MCF 10A (cell line): ENCODE measurements around the gene UGT3A1. TPM values are rescaled to one million over a fixed set of nuclear protein-coding genes. Genes with fewer than 3 reads are reported as not detected.
A peak's percentile ranks its signal among the peaks of the same experiment; 100 is the strongest.

Experiments
- BruUV-seq: library from RNA; stranded (reverse); fragments of 400-500 nt; replicated peaks from 2 replicates; lab custom pipeline; 2021; lab: Mats Ljungman, UMichigan
- CTCF ChIA-PET: fragments of 300-600 bp; sonication (Branson Sonifier 250); formaldehyde crosslinking; extraction: SDS; loops from one replicate; lab custom pipeline; 2021; ENCODE audit warnings: antibody characterized with exemption, inconsistent platforms; lab: Yijun Ruan, JAX
- POLR2A ChIA-PET: fragments of 300-600, 350-650 bp; sonication (Branson Sonifier 250); formaldehyde crosslinking; extraction: SDS; loops from one replicate; lab custom pipeline; 2020; ENCODE audit warnings: antibody characterized with exemption, inconsistent platforms; lab: Yijun Ruan, JAX
- DNase-seq: peaks from one replicate; pipeline ENCODE4 v3.0.0-alpha.2; 2018; ENCODE audit not compliant: unreplicated experiment
- H3K27ac Mint-ChIP-seq: one replicate; pipeline ENCODE4 v1.8.0; 2022; ENCODE audit warnings: mild to moderate bottlenecking, low read depth, mixed read lengths; ENCODE audit not compliant: unreplicated experiment
- H3K27me3 Mint-ChIP-seq: one replicate; pipeline ENCODE4 v1.8.0; 2022; ENCODE audit warnings: mixed read lengths; ENCODE audit not compliant: insufficient read depth, unreplicated experiment
- H3K36me3 Mint-ChIP-seq: one replicate; pipeline ENCODE4 v1.8.0; 2022; ENCODE audit warnings: mild to moderate bottlenecking, moderate library complexity, mixed read lengths; ENCODE audit not compliant: insufficient read depth, unreplicated experiment
- H3K4me1 Mint-ChIP-seq: one replicate; pipeline ENCODE4 v1.8.0; 2022; ENCODE audit warnings: mixed read lengths; ENCODE audit not compliant: insufficient read depth, unreplicated experiment
- H3K4me3 Mint-ChIP-seq: one replicate; pipeline ENCODE4 v1.8.0; 2022; ENCODE audit warnings: mild to moderate bottlenecking, moderate library complexity, mixed read lengths; ENCODE audit not compliant: unreplicated experiment
- H3K9me3 Mint-ChIP-seq: one replicate; pipeline ENCODE4 v1.8.0; 2022; ENCODE audit warnings: mixed read lengths; ENCODE audit not compliant: unreplicated experiment
- CTCF ChIP-seq: fragments of 200-600 bp; IDR thresholded peaks from one replicate; pipeline ENCODE4 v1.8.0; 2022; ENCODE audit warnings: antibody characterized with exemption, mild to moderate bottlenecking; ENCODE audit not compliant: unreplicated experiment
- intact Hi-C: fragments of 100-400 bp; cut with micrococcal nuclease; formaldehyde crosslinking; loops from 2 replicates; pipeline ENCODE4 v1.14.1; 2022
- total RNA-seq: library from RNA; stranded (reverse); gene quantifications from 2 replicates; pipeline ENCODE4 v1.2.3, GENCODE V29; 2022

The UGT3A1 gene
- total RNA-seq, 1 experiment from 2014 or later = not detected

GRCh38 chr5:35921930-35922329 lies 69.3 kb downstream of the UGT3A1 start:
- DNase-seq = no peak
- POLR2A ChIA-PET = no interaction called here
- intact Hi-C loops = no loop called here
- no peak for TF ChIP-seq CTCF
- Mint-ChIP-seq H3K4me1 (peaks cover 49% of the 10 kb centered on the region), H3K27me3 (peaks cover 20% of the 10 kb centered on the region), H3K9me3 (peaks cover 8% of the 10 kb centered on the region), H3K36me3 (peaks cover 5% of the 10 kb centered on the region), H3K27ac (no peak overlapping the region), H3K4me3 (no peak overlapping the region)
- CTCF ChIA-PET = interaction anchor here (1.9 to 6.9 kb wide), 2 partner anchors 144 to 271 kb away, joined by 9 to 160 read pairs; no protein-coding TSS in a partner anchor
- no TSS peak for BruUV-seq

GRCh38 chr5:35920890-35921289 lies 70.3 kb downstream of the UGT3A1 start:
- POLR2A ChIA-PET = no interaction called here
- TF ChIP-seq CTCF = no peak
- Mint-ChIP-seq H3K9me3 (peaks cover 8% of the 10 kb centered on the region), H3K36me3 (peaks cover 5% of the 10 kb centered on the region), H3K4me3 (no peak overlapping the region), H3K4me1 (peaks cover 44% of the 10 kb centered on the region), H3K27ac (no peak overlapping the region), H3K27me3 (peaks cover 11% of the 10 kb centered on the region)
- CTCF ChIA-PET = interaction anchor here (0.6 to 0.9 kb wide), 2 partner anchors 51 to 269 kb away, joined by 3 read pairs; no protein-coding TSS in a partner anchor
- no peak for DNase-seq
- no TSS peak for BruUV-seq
- intact Hi-C loops = no loop called here

GRCh38 chr5:35919191-35919590 lies 72.0 kb downstream of the UGT3A1 start:
- DNase-seq = peak; percentile 84
- H3K4me3 Mint-ChIP-seq = no peak overlapping the region
- peaks cover 8% of the 10 kb centered on the region for H3K9me3 Mint-ChIP-seq
- intact Hi-C loops = no loop called here
- H3K27ac Mint-ChIP-seq = peak overlapping the region; percentile 36
- CTCF ChIA-PET = interaction anchor here (0.6 to 1.4 kb wide), 4 partner anchors 10 to 915 kb away, joined by 3 to 4 read pairs (median 3); no protein-coding TSS in a partner anchor
- POLR2A ChIA-PET = no interaction called here
- BruUV-seq = no TSS peak
- TF ChIP-seq CTCF = no peak
- H3K36me3 Mint-ChIP-seq = peaks cover 5% of the 10 kb centered on the region
- H3K27me3 Mint-ChIP-seq = no peaks in the 10 kb centered on the region
- peaks cover 30% of the 10 kb centered on the region for H3K4me1 Mint-ChIP-seq

GRCh38 chr5:35908814-35909213 lies 82.4 kb downstream of the UGT3A1 start:
- H3K9me3 Mint-ChIP-seq = no peaks in the 10 kb centered on the region
- no TSS peak for BruUV-seq
- ChIA-PET CTCF (interaction anchor here (0.5 to 1.3 kb wide), 3 partner anchors 16 to 243 kb away, joined by 3 to 4 read pairs (median 3); no protein-coding TSS in a partner anchor), POLR2A (no interaction called here)
- no peak overlapping the region for H3K27ac Mint-ChIP-seq
- H3K4me3 Mint-ChIP-seq = no peak overlapping the region
- no peak for TF ChIP-seq CTCF
- H3K36me3 Mint-ChIP-seq = no peaks in the 10 kb centered on the region
- intact Hi-C loops = no loop called here
- DNase-seq = no peak
- no peaks in the 10 kb centered on the region for H3K27me3 Mint-ChIP-seq
- H3K4me1 Mint-ChIP-seq = no peaks in the 10 kb centered on the region
